ENCODE data around the gene ZNF268. TPM values are rescaled to one million over a fixed set of nuclear protein-coding genes. Genes with fewer than 3 reads are reported as not detected.

The ZNF268 gene
- total and polyA plus RNA-seq, 2 of the 8 experiments (the other 6 are each of a cell fraction or from before 2014, with no cell fraction given): 6.3 to 22.3 TPM

- Histone ChIP-seq H3K23ac (ENCODE audit: insufficient read length) (no peak overlapping the region), H3K14ac (ENCODE audit: insufficient read length) (no peak overlapping the region), H2AFZ (ENCODE audit: low read length) (no peak overlapping the region), H3K18ac (ENCODE audit: extremely low read depth, low read length) (no peak overlapping the region), H3K4me2 (ENCODE audit: insufficient read depth in 1 of 2, low read depth in 2 of 2, low read length in 2 of 2) (no peak overlapping the region), H3K23me2 (ENCODE audit: low read depth, low read length) (no peaks in the 10 kb centered on the region), H3K4me1 (replicated peaks in 1 of 4; ENCODE audit: control insufficient read depth in 3 of 4, insufficient read depth in 4 of 4, low read length in 3 of 4) (no peaks in the 10 kb centered on the region), H2BK120ac (replicated peaks; ENCODE audit: low read depth, low read length) (no peak overlapping the region), H3K4me3 (ENCODE audit: extremely low read depth in 1 of 4, insufficient read depth in 2 of 4, low read depth in 3 of 4, low read length in 4 of 4) (0 out of 8 replicates have a peak overlapping the region, but pooled peaks of 1 of the 4 experiments have one; percentile 7), H2BK5ac (ENCODE audit: low read depth, low read length) (no peak overlapping the region), H3K27me3 (replicated peaks in 1 of 4; ENCODE audit: control insufficient read depth in 3 of 4, extremely low read depth in 1 of 4, insufficient read depth in 3 of 4, low read length in 3 of 4) (no peaks in the 10 kb centered on the region), H3K9me3 (ENCODE audit: insufficient read depth in 2 of 2, low read depth in 1 of 2, low read length in 1 of 2) (peaks cover 76 to 79% of the 10 kb centered on the region in 2 experiments), H3K9ac (replicated peaks in 1 of 4; ENCODE audit: extremely low read depth in 1 of 4, low read depth in 3 of 4, low read length in 3 of 4) (no peak overlapping the region), H3K36me3 (ENCODE audit: control insufficient read depth in 2 of 4, insufficient read depth in 4 of 4, low read length in 3 of 4) (peaks cover 16 to 81% (median 52%) of the 10 kb centered on the region in 4 experiments; a peak in 7 of 8 replicates), H2AK5ac (ENCODE audit: low read depth, low read length) (no peak overlapping the region), H4K5ac (ENCODE audit: insufficient read length, low read depth, low read length) (no peak overlapping the region), H2BK20ac (ENCODE audit: low read length) (no peak overlapping the region), H4K8ac (ENCODE audit: extremely low read depth, insufficient read depth, low read length) (no peak overlapping the region), H3K56ac (replicated peaks; ENCODE audit: insufficient read length, low read depth, low read length) (no peak overlapping the region), H4K20me1 (replicated peaks in 1 of 2; ENCODE audit: control insufficient read depth in 1 of 2, insufficient read depth in 2 of 2, low read length in 2 of 2) (no peaks in the 10 kb centered on the region), H2BK15ac (ENCODE audit: low read length) (no peak overlapping the region), H2BK12ac (ENCODE audit: low read depth, low read length) (no peak overlapping the region), H3K79me1 (ENCODE audit: low read depth, low read length) (no peaks in the 10 kb centered on the region), H3K27ac (ENCODE audit: low read depth, low read length) (no peak overlapping the region), H3K4ac (replicated peaks; ENCODE audit: insufficient read length, low read depth, low read length) (no peak overlapping the region), H3K79me2 (ENCODE audit: control insufficient read depth in 1 of 2, insufficient read depth in 2 of 2, low read length in 2 of 2) (no peaks in the 10 kb centered on the region; a peak in 1 of 4 replicates), H4K91ac (replicated peaks; ENCODE audit: insufficient read length, low read length) (no peak overlapping the region)
- 86% methylated on average over 2 of the region's 2 CpGs; no CpG with 5 or more reads in 1 of the 2 experiments for WGBS, 2 experiments (ENCODE audit: extremely low coverage in 1 of 2, insufficient coverage in 1 of 2, insufficient read length in 1 of 2, insufficient replicate concordance in 2 of 2, low coverage in 1 of 2, low lambda C conversion rate in 2 of 2, missing lambda C conversion rate in 1 of 2)
- ChIA-PET CTCF (ENCODE audit: partially characterized antibody) (interaction anchor here (1.1 kb wide), 1 partner anchor 23 kb away, joined by 3 read pairs; no protein-coding TSS in a partner anchor), POLR2A (ENCODE audit: partially characterized antibody) (no interaction called here)
- TF ChIP-seq TEAD4 (IDR thresholded peaks at IDR 0.05; ENCODE audit: low read depth, low read length) (no peak), ZNF274 (IDR thresholded peaks at IDR 0.05; ENCODE audit: borderline replicate concordance, extremely low read depth, low read length) (peak; percentile 92)
- DNase-seq (ENCODE audit: low read depth in 1 of 2, low spot score in 2 of 2): no peak
- FAIRE-seq: no peak
Observed at GRCh38 chr12:133156125-133156690, 25.1 kb upstream of the ZNF268 start.

Measured in H1 (cell line).